Measurements from ENCODE around the gene EPB41L3. TPM values are rescaled to one million over a fixed set of nuclear protein-coding genes. Genes with fewer than 3 reads are reported as not detected.

EPB41L3 gene
- total RNA-seq, 1 experiment from 2014 or later = 16.1 TPM

- Histone ChIP-seq H3K14ac (ENCODE audit: insufficient read depth, low read length) (no peak overlapping the region), H3K9ac (ENCODE audit: extremely low read depth, insufficient read length, low read length) (no peak overlapping the region), H3K56ac (ENCODE audit: insufficient read length, low read depth, low read length) (no peak overlapping the region), H2AK5ac (ENCODE audit: insufficient read length, low read length) (no peak overlapping the region), H3K18ac (ENCODE audit: insufficient read length, low read depth, low read length) (no peak overlapping the region), H2AFZ (ENCODE audit: low read length) (no peak overlapping the region), H3K79me1 (ENCODE audit: insufficient read depth, low read depth, low read length, poor library complexity, severe bottlenecking) (no peaks in the 10 kb centered on the region), H3K27me3 (ENCODE audit: insufficient read depth, low read length) (no peaks in the 10 kb centered on the region), H4K91ac (ENCODE audit: insufficient read length, low read depth, low read length) (no peak overlapping the region), H2BK5ac (ENCODE audit: insufficient read length, low read length) (no peak overlapping the region), H2BK15ac (ENCODE audit: low read depth, low read length) (no peak overlapping the region), H4K20me1 (ENCODE audit: control insufficient read depth, insufficient read depth, insufficient read length) (no peaks in the 10 kb centered on the region), H3K23ac (ENCODE audit: insufficient read length, low read depth, low read length) (no peak overlapping the region), H3K9me3 (ENCODE audit: control insufficient read depth, low read depth, low read length) (no peaks in the 10 kb centered on the region), H4K8ac (replicated peaks; ENCODE audit: insufficient read length, low read depth, low read length) (no peak overlapping the region), H3K79me2 (ENCODE audit: insufficient read depth, low read length) (no peaks in the 10 kb centered on the region), H3K4me1 (ENCODE audit: insufficient read depth, low read length) (peaks cover 2% of the 10 kb centered on the region; the same call in 1 of the 2 replicates), H3K27ac (ENCODE audit: insufficient read length, low read depth, low read length) (no peak overlapping the region), H4K5ac (ENCODE audit: insufficient read length, low read depth, low read length) (no peak overlapping the region), H2BK20ac (ENCODE audit: low read depth, low read length, poor library complexity, severe bottlenecking) (no peak overlapping the region), H2BK12ac (ENCODE audit: insufficient read length, low read depth, low read length) (no peak overlapping the region), H3T11ph (ENCODE audit: low read length) (no peak overlapping the region), H3K4ac (ENCODE audit: low read depth, low read length) (no peak overlapping the region), H2BK120ac (ENCODE audit: low read depth, low read length, poor library complexity, severe bottlenecking) (no peak overlapping the region), H3K4me2 (ENCODE audit: insufficient read depth, insufficient read length, low read length) (no peak overlapping the region), H3K23me2 (ENCODE audit: insufficient read length, low read depth, low read length, poor library complexity, severe bottlenecking) (no peaks in the 10 kb centered on the region)
- WGBS (ENCODE audit: extremely low coverage, insufficient read length, low lambda C conversion rate) = no CpG with 5 or more reads among the region's 2 CpGs
- H3K36me3 Mint-ChIP-seq (ENCODE audit: insufficient read depth in 1 of 3, low read depth in 3 of 3) = no peaks in the 10 kb centered on the region
- no peaks in the 10 kb centered on the region for H3K27me3 Mint-ChIP-seq (ENCODE audit: low read depth)
- no peaks in the 10 kb centered on the region for H3K9me3 Mint-ChIP-seq
- TF ChIP-seq, protein P1, sequence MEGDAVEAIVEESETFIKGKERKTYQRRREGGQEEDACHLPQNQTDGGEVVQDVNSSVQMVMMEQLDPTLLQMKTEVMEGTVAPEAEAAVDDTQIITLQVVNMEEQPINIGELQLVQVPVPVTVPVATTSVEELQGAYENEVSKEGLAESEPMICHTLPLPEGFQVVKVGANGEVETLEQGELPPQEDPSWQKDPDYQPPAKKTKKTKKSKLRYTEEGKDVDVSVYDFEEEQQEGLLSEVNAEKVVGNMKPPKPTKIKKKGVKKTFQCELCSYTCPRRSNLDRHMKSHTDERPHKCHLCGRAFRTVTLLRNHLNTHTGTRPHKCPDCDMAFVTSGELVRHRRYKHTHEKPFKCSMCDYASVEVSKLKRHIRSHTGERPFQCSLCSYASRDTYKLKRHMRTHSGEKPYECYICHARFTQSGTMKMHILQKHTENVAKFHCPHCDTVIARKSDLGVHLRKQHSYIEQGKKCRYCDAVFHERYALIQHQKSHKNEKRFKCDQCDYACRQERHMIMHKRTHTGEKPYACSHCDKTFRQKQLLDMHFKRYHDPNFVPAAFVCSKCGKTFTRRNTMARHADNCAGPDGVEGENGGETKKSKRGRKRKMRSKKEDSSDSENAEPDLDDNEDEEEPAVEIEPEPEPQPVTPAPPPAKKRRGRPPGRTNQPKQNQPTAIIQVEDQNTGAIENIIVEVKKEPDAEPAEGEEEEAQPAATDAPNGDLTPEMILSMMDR (conservative IDR thresholded peaks at IDR 0.05) = no peak
- no peak for DNase-seq
- peak overlapping the region in 1 of 3 experiments; percentile 4; a peak in 1 of 7 replicates for H3K27ac Mint-ChIP-seq
- H3K4me3 Mint-ChIP-seq = no peak overlapping the region
- peaks cover 6 to 10% of the 10 kb centered on the region in 2 experiments for H3K4me1 Mint-ChIP-seq
These were observed 90.8 kb downstream of the EPB41L3 start for GRCh38 chr18:5452943-5453443.

Data from H9 (cell line).